OCI-LY7 (cell line): ENCODE data around the gene AFF3.

Experiments
- CTCF ChIP-seq: fragments of 200-600 bp; sonication (generic); conservative IDR thresholded peaks from 2 replicates; pipeline ENCODE4 v1.5.1; 2014; ENCODE audit warnings: mild to moderate bottlenecking, antibody characterized with exemption, low read length, moderate library complexity, mixed read lengths
- EZH2phosphoT487 ChIP-seq: fragments of 200-600 bp; sonication (generic); IDR thresholded peaks from 2 replicates; pipeline ENCODE4 v1.6.1; 2018; ENCODE audit warnings: low read depth, borderline replicate concordance, mild to moderate bottlenecking, mixed run types, antibody characterized with exemption, low read length, moderate library complexity, mixed read lengths

GRCh38 chr2:99933894-99934650, 208.3 kb downstream of the AFF3 start:
- TF ChIP-seq CTCF: no peak
- TF ChIP-seq EZH2phosphoT487: no peak
